Tibial nerve (tissue), 4 donors: ENCODE data around the gene GSTCD.

ENCODE experiments used
- EP300 ChIP-seq, 2 donors: sonication (generic); formaldehyde crosslinking; IDR thresholded peaks; one replicate each; pipeline ENCODE4 v1.6.1; 2017; ENCODE audit warnings: antibody characterized with exemption in 2 of 2, mild to moderate bottlenecking in 1 of 2
- TF ChIP-seq, protein P1 (sequence below), 5 experiments: fragments of 200-600 bp in 3 of 5; fragments of 450-650 bp in 2 of 5; sonication (generic) in 3 of 5; IDR thresholded peaks; one replicate each; pipeline ENCODE4 v1.5.1; 2016 to 2019; ENCODE audit warnings: antibody characterized with exemption in 5 of 5, mild to moderate bottlenecking in 3 of 5, moderate library complexity in 2 of 5

DNA sequence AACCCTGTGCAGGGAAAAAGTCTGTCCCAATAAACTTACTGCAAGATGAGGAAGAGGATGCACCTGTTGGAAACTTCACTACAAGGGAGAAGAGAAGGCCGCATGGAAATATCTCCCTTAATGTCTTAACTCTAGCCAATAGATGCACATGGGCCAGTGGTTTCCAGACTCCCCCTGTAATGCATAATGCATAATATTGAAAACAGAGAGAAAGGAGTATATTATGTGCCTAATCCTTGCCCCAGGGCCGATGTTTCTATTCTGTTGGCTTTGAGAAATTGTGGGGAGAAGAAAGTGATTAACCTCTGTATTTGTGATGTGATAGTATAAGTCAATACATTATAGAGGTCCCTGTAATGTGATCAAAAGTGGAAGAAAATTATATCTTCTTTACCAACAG lies 37.3 kb upstream of the GSTCD start:
- TF ChIP-seq, protein P1, sequence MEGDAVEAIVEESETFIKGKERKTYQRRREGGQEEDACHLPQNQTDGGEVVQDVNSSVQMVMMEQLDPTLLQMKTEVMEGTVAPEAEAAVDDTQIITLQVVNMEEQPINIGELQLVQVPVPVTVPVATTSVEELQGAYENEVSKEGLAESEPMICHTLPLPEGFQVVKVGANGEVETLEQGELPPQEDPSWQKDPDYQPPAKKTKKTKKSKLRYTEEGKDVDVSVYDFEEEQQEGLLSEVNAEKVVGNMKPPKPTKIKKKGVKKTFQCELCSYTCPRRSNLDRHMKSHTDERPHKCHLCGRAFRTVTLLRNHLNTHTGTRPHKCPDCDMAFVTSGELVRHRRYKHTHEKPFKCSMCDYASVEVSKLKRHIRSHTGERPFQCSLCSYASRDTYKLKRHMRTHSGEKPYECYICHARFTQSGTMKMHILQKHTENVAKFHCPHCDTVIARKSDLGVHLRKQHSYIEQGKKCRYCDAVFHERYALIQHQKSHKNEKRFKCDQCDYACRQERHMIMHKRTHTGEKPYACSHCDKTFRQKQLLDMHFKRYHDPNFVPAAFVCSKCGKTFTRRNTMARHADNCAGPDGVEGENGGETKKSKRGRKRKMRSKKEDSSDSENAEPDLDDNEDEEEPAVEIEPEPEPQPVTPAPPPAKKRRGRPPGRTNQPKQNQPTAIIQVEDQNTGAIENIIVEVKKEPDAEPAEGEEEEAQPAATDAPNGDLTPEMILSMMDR (IDR thresholded peaks at IDR 0.05): no peak
- no peak for TF ChIP-seq EP300 (IDR thresholded peaks at IDR 0.05)
